Measurements from ENCODE around the gene KITLG. TPM values are rescaled to one million over a fixed set of nuclear protein-coding genes. Genes with fewer than 3 reads are reported as not detected.

KITLG gene
- total and polyA plus RNA-seq, 2 donors (not counting 1 experiment from before 2014, with no cell fraction given): not detected

DNA sequence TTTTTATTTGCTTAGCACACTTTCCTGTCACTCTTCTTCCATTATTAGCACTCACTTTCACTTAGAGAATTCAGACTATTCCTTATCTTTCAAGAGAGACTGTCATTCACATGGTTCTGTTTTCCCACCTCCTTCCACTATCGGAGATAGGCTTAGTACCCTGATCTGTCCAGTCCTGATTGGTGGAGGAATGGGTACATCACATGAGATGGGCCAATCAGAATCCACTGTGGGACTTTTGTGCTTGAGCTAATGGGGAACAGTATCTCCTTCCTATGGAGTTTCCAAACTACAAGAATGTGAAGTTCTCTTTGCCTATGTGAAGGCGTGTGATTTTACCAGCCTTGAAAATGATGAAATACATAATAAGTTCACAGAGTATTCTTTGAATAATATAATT is 4.8 kb upstream of the KITLG start:
- no peaks in the 10 kb centered on the region for H4K20me1 ChIP-seq (ENCODE audit: control insufficient read depth, insufficient read depth, low read length, poor library complexity, severe bottlenecking)
- no peak overlapping the region for H3K9ac ChIP-seq (ENCODE audit: low read length)
- intact Hi-C loops (cut with micrococcal nuclease): no loop called here
- H3K27ac ChIP-seq (ENCODE audit: low read length in 2 of 2): no peak overlapping the region
- H3K27me3 ChIP-seq (replicated peaks in 1 of 4; ENCODE audit: control extremely low read depth in 1 of 4, control insufficient read depth in 3 of 4, insufficient read depth in 4 of 4, low read length in 3 of 4): peaks cover 0 to 3% (median 1%) of the 10 kb centered on the region in 4 experiments
- Mint-ChIP-seq H3K9me3 (ENCODE audit: insufficient read depth) (peaks cover 3% of the 10 kb centered on the region), H3K4me1 (peaks cover under 1% of the 10 kb centered on the region), H3K27me3 (peaks cover 25% of the 10 kb centered on the region), H3K27ac (no peak overlapping the region), H3K4me3 (no peak overlapping the region)
- H2AFZ ChIP-seq (ENCODE audit: insufficient read depth, low read depth, low read length, poor library complexity, severe bottlenecking): no peak overlapping the region
- H3K4me1 ChIP-seq (ENCODE audit: control insufficient read depth in 2 of 2, insufficient read depth in 2 of 2, low read length in 2 of 2): peaks cover under 1 to 3% of the 10 kb centered on the region in 2 donors
- POLR2A ChIA-PET: no interaction called here
- CTCF ChIA-PET: no interaction called here
- no peak for DNase-seq
- no peak for ATAC-seq (ENCODE audit: low read depth)
- H3K4me3 ChIP-seq (ENCODE audit: control extremely low read depth in 1 of 5, extremely low read depth in 1 of 5, insufficient read depth in 1 of 5, low read depth in 2 of 5, low read length in 4 of 5): no peak overlapping the region
- H3K79me2 ChIP-seq (ENCODE audit: control insufficient read depth, insufficient read depth, low read length): no peaks in the 10 kb centered on the region
- WGBS (ENCODE audit: insufficient coverage): no CpG with 5 or more reads among the region's 2 CpGs
- no peak for TF ChIP-seq EZH2 (IDR thresholded peaks at IDR 0.05; ENCODE audit: borderline replicate concordance, insufficient read depth, low read depth, low read length, poor library complexity, severe bottlenecking)
- TF ChIP-seq, protein P1, sequence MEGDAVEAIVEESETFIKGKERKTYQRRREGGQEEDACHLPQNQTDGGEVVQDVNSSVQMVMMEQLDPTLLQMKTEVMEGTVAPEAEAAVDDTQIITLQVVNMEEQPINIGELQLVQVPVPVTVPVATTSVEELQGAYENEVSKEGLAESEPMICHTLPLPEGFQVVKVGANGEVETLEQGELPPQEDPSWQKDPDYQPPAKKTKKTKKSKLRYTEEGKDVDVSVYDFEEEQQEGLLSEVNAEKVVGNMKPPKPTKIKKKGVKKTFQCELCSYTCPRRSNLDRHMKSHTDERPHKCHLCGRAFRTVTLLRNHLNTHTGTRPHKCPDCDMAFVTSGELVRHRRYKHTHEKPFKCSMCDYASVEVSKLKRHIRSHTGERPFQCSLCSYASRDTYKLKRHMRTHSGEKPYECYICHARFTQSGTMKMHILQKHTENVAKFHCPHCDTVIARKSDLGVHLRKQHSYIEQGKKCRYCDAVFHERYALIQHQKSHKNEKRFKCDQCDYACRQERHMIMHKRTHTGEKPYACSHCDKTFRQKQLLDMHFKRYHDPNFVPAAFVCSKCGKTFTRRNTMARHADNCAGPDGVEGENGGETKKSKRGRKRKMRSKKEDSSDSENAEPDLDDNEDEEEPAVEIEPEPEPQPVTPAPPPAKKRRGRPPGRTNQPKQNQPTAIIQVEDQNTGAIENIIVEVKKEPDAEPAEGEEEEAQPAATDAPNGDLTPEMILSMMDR (IDR thresholded peaks at IDR 0.05): no peak
- peaks cover 0 to 18% (median 8%) of the 10 kb centered on the region in 3 donors for H3K9me3 ChIP-seq (ENCODE audit: control extremely low read depth in 1 of 3, control insufficient read depth in 2 of 3, insufficient read depth in 1 of 3, low read length in 2 of 3)
- no peak overlapping the region for H3K4me2 ChIP-seq (replicated peaks; ENCODE audit: low read depth, low read length, poor library complexity, severe bottlenecking)
- H3K36me3 ChIP-seq (replicated peaks in 1 of 2; ENCODE audit: control extremely low read depth in 1 of 2, control insufficient read depth in 1 of 2, extremely low read depth in 1 of 2, insufficient read depth in 2 of 2, low read length in 1 of 2): no peaks in the 10 kb centered on the region

DNA sequence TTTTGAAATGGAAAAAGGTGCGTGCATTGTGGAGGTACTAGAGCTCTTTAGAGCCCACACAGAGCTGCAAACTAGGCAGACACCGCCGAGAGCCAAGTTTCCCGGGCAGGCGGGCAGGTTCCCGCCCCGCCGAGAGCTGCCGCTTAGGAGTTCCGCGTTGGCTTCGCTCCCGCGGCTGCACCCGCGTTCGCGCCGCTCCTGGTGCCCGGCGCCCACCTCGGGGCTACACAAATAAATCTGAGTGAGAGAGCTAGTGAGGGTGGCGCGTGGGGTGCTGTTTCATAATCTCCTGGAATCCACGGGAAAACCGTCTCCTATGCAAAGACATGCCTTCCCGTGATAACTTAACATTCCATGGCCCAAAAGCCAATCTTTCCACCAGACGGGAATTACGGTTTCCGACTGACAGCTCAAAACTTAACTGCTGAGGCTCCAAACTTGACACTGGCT is 645 bp downstream of the KITLG start:
- Histone ChIP-seq H2AFZ (ENCODE audit: insufficient read depth, low read depth, low read length, poor library complexity, severe bottlenecking) (peak overlapping the region; percentile 36), H3K4me1 (ENCODE audit: control insufficient read depth in 2 of 2, insufficient read depth in 2 of 2, low read length in 2 of 2) (peaks cover 5 to 8% of the 10 kb centered on the region in 2 donors), H3K79me2 (ENCODE audit: control insufficient read depth, insufficient read depth, low read length) (no peaks in the 10 kb centered on the region), H3K27ac (ENCODE audit: low read length in 2 of 2) (no peak overlapping the region), H3K4me3 (ENCODE audit: control extremely low read depth in 1 of 5, extremely low read depth in 1 of 5, insufficient read depth in 1 of 5, low read depth in 2 of 5, low read length in 4 of 5) (no peak overlapping the region), H3K9ac (ENCODE audit: low read length) (no peak overlapping the region), H3K27me3 (replicated peaks in 1 of 4; ENCODE audit: control extremely low read depth in 1 of 4, control insufficient read depth in 3 of 4, insufficient read depth in 4 of 4, low read length in 3 of 4) (peaks cover 0 to 12% (median 4%) of the 10 kb centered on the region in 4 experiments), H3K4me2 (replicated peaks; ENCODE audit: low read depth, low read length, poor library complexity, severe bottlenecking) (peak overlapping the region; percentile 10), H3K9me3 (ENCODE audit: control extremely low read depth in 1 of 3, control insufficient read depth in 2 of 3, insufficient read depth in 1 of 3, low read length in 2 of 3) (peaks cover 0 to 8% (median 0%) of the 10 kb centered on the region in 3 donors), H3K36me3 (replicated peaks in 1 of 2; ENCODE audit: control extremely low read depth in 1 of 2, control insufficient read depth in 1 of 2, extremely low read depth in 1 of 2, insufficient read depth in 2 of 2, low read length in 1 of 2) (no peaks in the 10 kb centered on the region), H4K20me1 (ENCODE audit: control insufficient read depth, insufficient read depth, low read length, poor library complexity, severe bottlenecking) (no peaks in the 10 kb centered on the region)
- no peaks in the 10 kb centered on the region for H3K9me3 Mint-ChIP-seq (ENCODE audit: insufficient read depth)
- no peak for DNase-seq
- CTCF ChIA-PET: no interaction called here
- POLR2A ChIA-PET: no interaction called here
- H3K4me3 Mint-ChIP-seq: no peak overlapping the region
- intact Hi-C loops (cut with micrococcal nuclease): no loop called here
- peaks cover 39% of the 10 kb centered on the region for H3K27me3 Mint-ChIP-seq
- 1% methylated on average over 16 of the region's 30 CpGs for WGBS (ENCODE audit: insufficient coverage)
- no peak overlapping the region for H3K27ac Mint-ChIP-seq
- H3K4me1 Mint-ChIP-seq: peaks cover 7% of the 10 kb centered on the region
- TF ChIP-seq, protein P1 (IDR thresholded peaks at IDR 0.05): no peak
- TF ChIP-seq EZH2 (IDR thresholded peaks at IDR 0.05; ENCODE audit: borderline replicate concordance, insufficient read depth, low read depth, low read length, poor library complexity, severe bottlenecking): no peak
- no peak for ATAC-seq (ENCODE audit: low read depth)
